NOMO-1 (cell line): Measurements from ENCODE around the gene NDUFB10.
A peak's percentile ranks its signal among the peaks of the same experiment; 100 is the strongest.
"Not testable (repeated sequence)": the region's sequence is repeated elsewhere in the genome, so short reads cannot be mapped to it uniquely, and the experiment has no call there.

Experiments
- DNase-seq, 2 experiments: peaks; one replicate each; lab custom pipeline; 2025; ENCODE audit not compliant: unreplicated experiment in 2 of 2; lab: John Stamatoyannopoulos, UW

Gene NDUFB10

DNA sequence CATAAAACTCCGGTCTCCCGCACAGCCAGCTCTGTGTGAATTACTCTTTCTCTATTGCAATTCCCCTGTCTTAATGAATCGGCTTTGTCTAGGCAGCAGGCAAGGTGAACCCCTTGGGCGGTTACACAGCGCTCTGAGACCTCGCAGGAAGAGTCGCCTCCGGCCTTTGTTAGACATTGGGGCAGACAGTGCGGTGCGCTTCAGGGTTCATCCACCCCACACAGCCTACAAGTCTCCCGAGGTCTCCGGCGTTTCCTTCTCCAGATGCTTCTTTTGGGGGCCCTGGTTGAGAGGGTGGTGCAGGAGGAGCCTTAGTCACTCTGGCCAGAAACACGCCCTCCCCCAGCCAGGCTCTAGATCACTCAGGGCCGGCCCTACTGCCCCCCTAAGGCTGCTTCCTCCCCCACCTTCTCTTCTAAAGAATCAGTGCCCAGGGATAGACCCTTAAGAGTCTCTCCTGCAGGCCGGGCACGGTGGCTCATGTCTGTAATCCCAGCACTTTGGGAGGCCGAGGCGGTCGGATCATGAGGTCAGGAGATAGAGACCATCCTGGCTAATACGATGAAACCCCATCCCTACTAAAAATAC, 14.6 kb upstream of the NDUFB10 start:
- DNase-seq: no peak

DNA sequence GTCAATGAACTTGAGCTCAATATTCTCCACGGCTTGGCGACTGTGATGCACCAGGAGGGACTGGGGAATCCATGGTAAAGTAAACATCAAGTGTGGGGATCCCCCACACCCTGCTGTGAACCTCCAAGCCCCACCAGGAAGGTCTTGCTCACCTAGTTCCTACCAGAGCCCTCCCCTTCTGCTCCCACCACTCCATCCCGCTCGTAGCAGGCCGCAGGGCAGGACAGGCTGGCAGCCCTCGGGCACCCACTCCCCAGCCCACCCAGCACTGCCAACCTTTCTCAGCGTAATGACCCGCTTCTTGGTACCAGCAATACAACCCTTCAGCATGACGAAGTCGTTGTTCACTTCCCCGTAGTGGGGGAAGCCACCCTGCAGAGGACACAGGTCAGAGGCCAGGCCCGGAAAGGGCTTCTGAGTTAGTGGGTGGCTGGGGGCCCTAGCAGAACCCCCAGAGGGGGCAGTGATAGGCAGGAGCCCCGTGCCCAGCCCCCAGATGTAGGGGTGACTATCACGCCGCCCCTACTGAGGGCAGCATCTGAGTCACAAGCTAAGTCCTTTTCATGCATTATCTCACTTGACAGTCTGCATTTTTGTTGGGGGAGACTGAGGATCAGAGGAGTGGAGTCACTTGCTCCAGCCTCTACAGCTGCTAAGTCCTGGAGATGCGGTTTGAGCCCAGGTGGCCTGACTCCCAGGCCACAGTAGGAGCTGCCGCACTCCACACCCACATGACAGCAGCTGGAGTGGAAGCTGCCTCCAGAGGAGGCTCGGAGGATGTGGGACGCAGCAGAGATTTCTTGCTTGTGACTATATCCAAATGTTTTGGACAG, 13.6 kb upstream of the NDUFB10 start:
- DNase-seq: no peak

DNA sequence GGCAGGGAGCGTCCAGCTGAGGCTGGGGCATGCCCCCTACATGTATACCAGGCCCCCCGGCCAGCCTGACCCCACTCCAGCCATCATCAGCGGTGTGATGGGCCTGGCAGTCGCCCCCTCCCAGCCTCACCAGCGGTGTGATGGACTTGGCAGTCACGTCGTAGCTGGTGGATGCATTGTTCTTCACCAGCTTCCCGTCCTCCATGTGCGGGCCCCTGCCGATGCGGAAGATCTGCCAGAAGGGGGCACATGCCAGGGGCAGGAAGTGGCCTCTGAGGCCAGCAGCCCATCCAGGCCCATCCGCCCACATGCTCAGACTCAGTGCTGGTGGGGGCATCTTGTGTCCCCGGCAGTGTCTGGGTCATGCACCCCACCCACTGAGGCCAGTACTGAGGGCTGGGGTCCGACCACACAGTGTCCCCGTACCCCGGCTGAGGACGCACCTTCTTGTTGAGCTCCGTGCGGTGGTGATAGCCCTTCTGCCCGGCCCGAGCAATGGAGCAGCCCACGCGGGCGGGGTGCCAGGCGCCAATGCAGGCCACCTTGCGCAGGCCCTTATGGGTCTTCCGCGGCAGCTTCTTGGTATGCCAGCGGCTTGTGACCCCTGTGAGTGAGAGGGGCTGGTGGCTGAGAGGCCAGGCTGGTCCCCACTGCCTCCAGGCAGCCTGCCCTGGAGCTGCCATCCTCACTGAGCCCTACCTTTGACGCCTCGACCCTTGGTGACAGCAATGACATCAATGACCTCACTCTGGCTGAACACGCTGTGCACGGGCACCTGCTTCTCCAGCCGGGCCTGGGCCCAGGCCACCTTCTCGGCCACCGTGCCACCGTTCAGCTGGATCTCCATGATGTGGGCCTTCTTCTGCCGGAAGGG, 12.6 kb upstream of the NDUFB10 start:
- DNase-seq: no peak

DNA sequence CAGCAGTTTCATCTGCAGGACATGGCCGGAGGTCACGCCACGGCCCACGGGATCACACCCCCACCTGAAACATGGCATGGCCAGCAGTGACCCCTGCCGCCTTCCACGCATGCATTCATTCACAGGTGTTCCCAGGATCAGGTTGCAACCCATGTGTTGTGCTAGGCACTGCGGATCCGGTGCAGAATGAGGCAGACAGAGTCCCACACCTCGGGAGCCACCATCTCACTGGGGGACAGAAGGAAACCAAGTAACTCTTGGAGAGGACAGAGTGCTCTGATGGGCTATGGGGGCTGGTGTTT, 12.0 kb upstream of the NDUFB10 start:
- no peak for DNase-seq

DNA sequence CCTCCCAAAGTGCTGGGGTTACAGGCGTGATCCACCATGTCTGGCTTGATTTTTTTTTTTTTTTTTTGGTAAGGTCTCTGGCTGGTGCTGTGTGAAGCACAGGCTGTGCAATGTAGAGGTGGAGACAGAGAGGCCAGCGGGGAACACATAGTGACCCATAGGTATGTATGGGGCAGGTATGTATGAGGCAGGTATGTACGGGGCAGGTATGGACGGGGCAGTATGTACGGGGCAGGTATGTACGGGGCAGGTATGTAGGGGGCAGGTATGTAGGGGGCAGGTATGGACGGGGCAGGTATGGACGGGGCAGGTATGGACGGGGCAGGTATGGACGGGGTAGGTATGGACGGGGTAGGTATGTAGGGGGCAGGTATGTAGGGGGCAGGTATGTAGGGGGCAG, 9.8 kb upstream of the NDUFB10 start:
- no peak for DNase-seq

DNA sequence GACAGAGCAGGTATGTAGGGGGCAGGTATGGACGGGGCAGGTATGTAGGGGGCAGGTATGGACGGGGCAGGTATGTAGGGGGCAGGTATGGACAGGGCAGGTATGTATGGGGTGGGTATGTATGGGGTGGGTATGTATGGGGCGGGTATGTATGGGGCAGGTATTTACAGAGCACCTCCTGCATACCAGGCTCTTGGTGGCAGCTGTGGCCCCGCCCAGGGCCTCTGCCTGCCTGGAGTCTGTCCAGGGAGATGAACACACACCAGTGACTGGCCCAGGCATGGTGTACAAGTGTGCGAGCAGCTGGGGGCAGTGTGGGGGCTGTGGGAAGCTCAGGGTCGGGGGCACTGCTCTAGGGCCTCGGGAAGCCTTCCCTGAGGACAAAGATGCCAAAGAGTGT, 9.3 kb upstream of the NDUFB10 start:
- no peak for DNase-seq

DNA sequence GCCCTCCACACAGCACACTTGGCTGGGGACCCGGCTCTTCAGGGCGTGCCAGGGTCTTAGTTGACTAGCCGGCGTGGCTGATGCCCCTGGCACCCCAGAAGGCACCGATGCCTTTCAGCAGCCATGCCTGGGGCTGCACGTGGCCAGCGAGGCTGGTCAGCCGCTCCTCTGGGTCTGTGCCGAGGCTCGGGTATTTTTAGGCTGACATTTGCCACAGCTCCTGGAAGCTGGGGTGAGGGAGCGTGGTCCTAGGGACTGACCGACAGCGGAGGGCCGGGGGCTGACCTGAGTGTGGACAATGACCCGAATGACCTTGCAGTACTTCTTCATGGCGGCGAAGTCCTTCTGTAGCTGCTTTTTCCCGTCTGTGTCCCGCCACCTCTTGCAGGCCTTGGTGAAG, 8.8 kb upstream of the NDUFB10 start:
- no peak for DNase-seq

DNA sequence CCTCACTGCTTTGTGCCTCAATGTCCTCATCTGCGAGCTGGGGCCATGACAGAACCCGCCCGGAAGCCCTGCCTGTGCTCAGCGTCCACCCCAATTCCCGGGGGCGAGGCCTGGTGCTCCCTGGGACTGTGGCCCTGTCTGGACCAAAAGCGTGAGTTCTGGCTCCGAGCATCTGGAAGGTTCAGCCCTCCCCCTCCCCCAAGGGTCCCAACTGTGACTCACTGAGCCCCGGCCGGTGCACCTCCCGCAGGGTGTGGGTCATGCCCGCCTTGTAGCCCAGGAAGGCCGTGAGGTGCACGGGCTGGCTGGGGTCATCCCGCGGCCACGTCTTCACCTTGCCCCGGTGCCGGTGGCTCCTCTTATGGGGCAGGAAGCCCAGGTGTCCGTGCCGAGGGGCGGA, 5.6 kb upstream of the NDUFB10 start:
- no peak for DNase-seq

DNA sequence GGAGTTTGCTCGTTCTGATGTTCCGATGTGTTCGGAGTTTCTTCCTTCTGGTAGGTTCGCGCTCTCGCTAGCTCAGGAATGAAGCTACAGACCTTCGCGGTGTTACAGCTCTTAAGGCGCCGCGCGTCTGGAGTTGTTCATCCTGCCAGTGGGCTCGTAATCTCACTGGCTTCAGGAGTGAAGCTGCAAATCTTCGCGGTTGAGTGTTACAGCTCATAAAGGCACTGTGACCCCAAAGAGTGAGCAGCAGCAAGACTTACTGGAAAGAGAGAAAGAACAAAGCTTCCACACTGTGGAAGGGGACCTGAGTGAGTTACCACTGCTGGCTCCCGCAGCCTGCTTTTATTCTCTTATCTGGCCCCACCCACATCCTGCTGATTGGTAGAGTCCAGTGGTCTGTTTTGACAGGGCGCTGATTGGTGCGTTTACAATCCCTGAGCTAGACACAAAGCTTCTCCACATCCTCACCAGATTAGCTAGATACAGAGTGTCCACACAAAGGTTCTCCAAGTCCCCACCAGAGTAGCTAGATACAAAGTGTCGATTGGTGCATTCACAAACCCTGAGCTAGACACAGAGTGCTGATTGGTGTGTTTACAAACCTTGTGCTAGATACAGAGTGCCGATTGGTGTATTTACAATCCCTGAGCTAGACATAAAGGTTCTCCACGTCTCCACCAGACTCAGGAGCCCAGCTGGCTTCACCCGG, 1.8 kb upstream of the NDUFB10 start:
- not testable (repeated sequence) for DNase-seq

DNA sequence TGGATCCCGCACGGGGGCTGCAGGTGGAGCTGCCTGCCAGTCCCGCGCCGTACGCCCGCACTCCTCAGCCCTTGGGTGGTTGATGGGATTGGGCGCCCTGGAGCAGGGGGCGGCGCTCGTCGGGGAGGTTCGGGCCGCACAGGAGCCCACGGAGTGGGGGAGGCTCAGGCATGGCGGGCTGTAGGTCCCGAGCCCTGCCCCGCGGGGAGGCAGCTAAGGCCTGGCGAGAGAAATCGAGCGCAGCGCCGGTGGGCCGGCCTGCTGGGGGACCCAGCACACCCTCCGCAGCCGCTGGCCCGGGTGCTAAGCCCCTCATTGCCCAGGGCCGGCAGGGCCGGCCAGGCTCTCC, 1.2 kb upstream of the NDUFB10 start:
- not testable (repeated sequence) for DNase-seq

DNA sequence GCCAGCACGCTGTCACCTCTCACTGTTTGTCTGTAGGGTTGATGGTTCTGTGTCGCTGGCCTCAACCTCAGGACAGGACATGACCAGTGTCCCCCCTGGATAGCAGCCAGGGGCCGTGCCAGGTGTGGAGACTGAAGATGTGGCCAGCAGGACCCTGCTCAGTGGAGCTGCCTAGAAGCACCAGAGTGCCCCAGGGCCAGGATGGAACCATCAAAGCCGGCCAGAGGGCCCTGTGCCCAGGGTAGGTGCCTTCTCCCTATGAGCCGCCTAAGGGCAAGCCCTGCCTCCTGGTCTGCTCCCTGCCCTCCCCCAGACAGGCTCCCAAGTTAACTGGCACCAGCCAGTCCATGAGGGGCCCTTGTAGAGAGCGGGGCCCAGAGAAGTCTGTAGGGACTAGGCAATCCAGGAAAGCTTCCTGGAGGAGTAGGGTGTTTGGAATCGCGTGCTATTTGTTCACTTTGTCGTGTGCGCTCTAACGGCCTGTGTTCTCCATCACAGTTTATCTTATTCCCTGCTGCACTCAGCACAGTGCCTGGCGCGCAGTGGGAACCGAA, 546 bp upstream of the NDUFB10 start:
- DNase-seq: no peak

DNA sequence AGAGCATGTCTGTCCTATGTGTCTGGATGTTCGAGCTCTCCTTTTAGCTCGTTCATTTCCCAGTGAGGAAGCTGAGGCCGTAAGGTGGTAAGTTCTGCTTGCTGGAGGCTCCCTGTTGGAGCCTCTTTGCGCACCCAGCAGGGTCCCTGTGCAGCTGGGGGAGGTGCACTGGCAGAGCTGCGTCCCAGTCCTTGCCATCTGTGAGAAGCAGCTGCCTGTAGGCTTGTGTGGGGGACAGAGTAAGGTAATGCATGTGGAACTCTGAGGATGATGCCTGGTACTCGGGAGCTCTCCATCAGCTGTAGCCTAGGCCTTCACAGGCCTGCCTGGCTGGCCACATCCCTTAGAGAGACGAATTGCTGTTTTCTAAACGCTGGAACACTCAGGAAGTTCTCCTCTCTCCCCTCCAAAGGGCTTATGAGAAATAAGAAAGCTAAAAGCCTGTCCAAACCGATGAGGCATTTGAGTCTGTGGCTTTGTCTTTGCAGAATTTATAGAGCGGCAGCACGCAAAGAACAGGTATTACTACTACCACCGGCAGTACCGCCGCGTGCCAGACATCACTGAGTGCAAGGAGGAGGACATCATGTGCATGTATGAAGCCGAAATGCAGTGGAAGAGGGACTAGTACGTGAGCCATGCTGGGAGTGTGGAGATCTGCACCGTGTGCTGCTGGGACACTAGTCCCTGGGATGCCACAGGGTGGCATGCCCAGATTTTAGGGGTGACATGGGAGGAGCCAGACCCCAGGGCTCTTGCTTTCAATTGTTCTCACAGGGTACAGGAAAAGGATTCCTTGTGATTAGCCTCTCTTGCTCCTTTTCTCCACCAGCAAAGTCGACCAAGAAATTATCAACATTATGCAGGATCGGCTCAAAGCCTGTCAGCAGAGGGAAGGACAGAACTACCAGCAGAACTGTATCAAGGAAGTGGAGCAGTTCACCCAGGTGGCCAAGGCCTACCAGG, 1.6 kb downstream of the NDUFB10 start:
- peak; percentile 29 to 45 for DNase-seq

DNA sequence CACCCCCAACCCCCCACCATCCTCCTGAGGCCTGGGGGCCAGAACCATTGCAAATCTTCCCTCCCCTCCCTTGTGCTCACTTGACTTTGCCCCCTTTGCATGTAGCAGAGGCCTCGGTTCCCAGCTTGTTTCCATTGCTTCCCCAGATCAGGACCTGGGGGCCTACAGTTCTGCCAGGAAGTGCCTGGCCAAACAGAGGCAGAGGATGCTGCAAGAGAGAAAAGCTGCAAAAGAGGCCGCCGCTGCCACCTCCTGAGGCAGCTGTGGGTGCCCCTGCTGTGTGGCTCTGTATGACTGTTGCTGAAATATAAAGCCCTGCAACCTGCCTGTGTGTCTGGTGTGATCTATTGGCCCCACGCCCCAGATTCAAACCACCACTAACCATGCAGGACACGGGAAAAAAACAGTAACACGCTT, 2.3 kb downstream of the NDUFB10 start:
- no peak for DNase-seq

DNA sequence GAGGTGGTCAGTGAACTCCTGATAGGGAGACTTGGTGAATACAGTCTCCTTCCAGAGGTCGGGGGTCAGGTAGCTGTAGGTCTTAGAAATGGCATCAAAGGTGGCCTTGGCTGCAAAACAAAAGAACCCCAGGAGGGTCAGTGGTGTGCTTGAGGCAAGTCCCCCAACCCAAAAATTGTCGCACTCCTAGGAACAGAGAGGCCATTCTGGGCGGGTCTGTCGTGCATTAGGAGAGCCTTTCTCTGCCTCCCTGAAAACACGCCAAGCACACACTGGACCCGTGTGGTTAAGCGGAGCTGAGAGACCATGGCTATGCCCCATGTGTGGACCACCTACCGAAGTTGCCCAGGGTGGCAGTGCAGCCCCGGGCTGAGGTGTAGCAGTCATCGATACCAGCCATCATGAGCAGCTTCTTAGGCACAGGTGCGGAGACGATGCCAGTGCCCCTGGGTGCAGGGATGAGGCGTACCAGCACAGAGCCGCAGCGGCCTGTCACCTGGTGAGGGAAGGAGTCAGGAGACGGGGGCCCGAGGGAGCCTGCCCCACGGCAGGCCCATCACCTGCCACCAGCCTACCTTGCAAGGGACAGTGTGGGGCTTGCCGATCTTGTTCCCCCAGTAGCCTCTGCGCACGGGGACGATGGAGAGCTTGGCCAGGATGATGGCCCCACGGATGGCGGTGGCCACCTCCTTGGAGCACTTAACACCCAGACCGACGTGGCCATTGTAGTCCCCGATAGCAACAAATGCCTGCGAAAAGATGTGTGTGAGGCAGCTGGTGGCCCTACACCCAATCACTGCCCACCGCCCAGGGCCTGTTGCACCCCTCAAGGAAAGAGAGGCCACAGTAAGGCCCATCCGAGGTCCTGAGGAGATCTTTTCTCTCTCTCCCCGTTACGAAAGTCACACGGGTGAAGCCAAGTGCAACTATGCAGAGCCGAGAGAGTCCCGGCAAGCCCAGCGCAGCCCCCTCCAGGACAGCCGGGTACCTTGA, 3.1 kb downstream of the NDUFB10 start:
- DNase-seq: not testable (repeated sequence)

DNA sequence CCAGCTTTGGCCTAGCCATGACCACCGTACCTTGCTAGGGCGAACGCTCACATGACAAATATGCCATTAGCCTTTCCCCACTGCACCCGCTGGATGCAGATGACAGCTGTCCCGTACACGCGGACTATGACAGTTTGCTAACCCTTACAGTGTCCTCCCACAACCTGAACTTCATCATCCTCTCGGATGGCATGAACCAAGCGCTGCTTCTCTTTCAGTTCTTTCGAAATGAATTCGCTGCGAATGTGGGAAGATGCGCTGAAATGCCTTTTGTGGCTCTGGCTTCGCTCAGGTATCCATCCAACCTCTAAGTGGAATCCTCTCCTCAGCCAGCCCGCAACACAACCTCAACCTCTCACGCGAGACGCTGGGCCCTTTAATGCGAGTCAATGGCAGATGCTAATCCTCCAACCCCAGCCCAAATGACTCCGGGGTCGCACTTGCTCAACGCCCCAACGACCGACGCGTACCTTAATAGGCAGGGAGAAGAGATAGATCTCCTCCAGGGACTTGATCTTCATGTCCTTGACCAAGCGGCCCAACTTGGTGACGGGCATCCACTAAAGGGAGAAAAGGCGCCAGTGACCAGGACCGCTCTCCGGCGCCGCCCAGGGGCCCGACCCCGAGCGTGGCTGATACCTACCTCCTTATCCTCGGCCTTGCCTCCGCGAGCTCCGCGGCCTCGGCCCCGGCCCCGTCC, 4.6 kb downstream of the NDUFB10 start:
- DNase-seq: no peak

DNA sequence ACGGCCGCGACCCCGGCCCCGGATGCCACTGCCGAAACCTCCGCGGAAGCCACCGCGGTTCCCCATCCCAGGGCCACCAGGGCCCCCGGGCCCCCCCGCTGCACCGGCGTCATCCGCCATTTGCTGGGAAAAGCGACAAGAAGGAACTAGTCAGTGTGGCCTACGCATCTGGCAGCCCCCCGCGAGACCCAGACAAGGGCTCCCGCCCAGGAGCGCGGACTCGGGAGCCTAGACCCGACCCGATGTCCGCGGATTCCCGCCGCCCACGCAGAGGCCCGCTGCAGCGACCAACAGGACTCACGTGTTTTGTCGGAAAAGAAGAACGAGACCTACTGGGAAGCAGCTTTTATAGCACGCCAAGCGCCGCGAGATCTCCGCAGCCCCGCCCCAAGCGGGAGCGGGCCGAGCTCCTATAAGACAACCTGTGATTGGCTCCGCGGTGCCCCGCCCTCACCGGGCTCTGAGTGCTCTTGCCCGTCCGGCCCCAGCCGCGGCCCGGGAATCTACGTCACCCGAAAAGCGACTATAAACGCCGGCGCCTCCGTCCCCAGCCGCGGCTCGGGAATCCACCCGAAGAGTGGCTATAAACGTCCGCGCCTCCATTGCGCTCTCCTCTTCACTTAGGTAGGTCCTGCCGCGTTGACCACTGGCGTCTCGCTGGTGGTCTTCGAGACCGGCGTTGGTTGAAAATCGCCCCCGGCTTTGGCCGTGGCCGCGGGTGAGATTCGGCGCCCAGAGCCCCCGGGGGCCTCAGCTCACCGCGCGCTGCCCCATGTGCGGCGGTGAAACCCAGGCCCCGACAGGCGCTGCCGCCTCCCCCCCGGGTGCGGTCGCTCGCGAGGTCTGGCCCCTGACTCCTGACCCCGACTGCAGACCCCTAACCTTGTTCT, 5.4 kb downstream of the NDUFB10 start, which contains the start of gene RPS2:
Gene RPS2 (minus strand): TSS at position 321 of the 890 bp plus-strand sequence. CDS start 201 bp downstream, at position 120.
- peak; percentile 98 to 99 for DNase-seq
